HepG2 (cell line): Measurements from ENCODE around the gene SCGB1C1. TPM values are rescaled to one million over a fixed set of nuclear protein-coding genes. Genes with fewer than 3 reads are reported as not detected.

ENCODE experiments used
- AHR ChIP-seq: IDR thresholded peaks from 2 replicates; pipeline ENCODE4 v1.6.1; 2018; ENCODE audit warnings: missing genetic modification reagents, missing compliant biosample characterization
- DR1 ChIP-seq: sonication (generic); formaldehyde crosslinking; IDR thresholded peaks from 2 replicates; pipeline ENCODE4 v1.8.0; 2021; ENCODE audit warnings: mild to moderate bottlenecking, missing genetic modification reagents, inconsistent platforms
- HNRNPL ChIP-seq: fragments of 200-400 bp; formaldehyde crosslinking; IDR thresholded peaks from 2 replicates; pipeline ENCODE4 v1.6.1; 2017; ENCODE audit warnings: mild to moderate bottlenecking, low read depth, low read length
- KAT2B ChIP-seq: fragments of 150-350 bp; IDR thresholded peaks from 2 replicates; pipeline ENCODE4 v1.6.1; 2014; ENCODE audit warnings: low read depth, low read length, borderline replicate concordance
- NBN ChIP-seq: fragments of 450-650 bp; conservative IDR thresholded peaks from 2 replicates; pipeline ENCODE4 v1.6.1; 2017
- NFIC ChIP-seq: IDR thresholded peaks from 2 replicates; pipeline ENCODE4 v1.6.1; 2012; ENCODE audit warnings: mild to moderate bottlenecking, low read length, inconsistent platforms
- NFYB ChIP-seq: sonication (generic); formaldehyde crosslinking; IDR thresholded peaks from 2 replicates; pipeline ENCODE4 v1.4.0; 2020; ENCODE audit warnings: missing genetic modification reagents
- PHF5A ChIP-seq: IDR thresholded peaks from one replicate; pipeline ENCODE4 v1.6.1; 2018; ENCODE audit warnings: low read depth, missing genetic modification reagents; ENCODE audit not compliant: unreplicated experiment
- RBFOX2 ChIP-seq: fragments of 200-400 bp; formaldehyde crosslinking; IDR thresholded peaks from 2 replicates; pipeline ENCODE4 v1.6.1; 2017; ENCODE audit warnings: low read depth, mild to moderate bottlenecking, low read length
- SIX1 ChIP-seq: sonication (generic); formaldehyde crosslinking; IDR thresholded peaks from 2 replicates; pipeline ENCODE4 v1.4.0; 2020; ENCODE audit warnings: missing genetic modification reagents, borderline replicate concordance
- TBP ChIP-seq: sonication (generic); formaldehyde crosslinking; IDR thresholded peaks from 2 replicates; pipeline ENCODE4 v1.5.0; 2020; ENCODE audit warnings: missing genetic modification reagents
- XBP1 ChIP-seq: sonication (generic); formaldehyde crosslinking; IDR thresholded peaks from 2 replicates; pipeline ENCODE4 v1.5.0; 2020; ENCODE audit warnings: missing genetic modification reagents
- ZKSCAN8 ChIP-seq: IDR thresholded peaks from 2 replicates; pipeline ENCODE4 v1.6.1; 2016; ENCODE audit warnings: borderline replicate concordance, missing genetic modification reagents, missing compliant biosample characterization
- ZNF207 ChIP-seq: fragments of 450-650 bp; IDR thresholded peaks from 2 replicates; pipeline ENCODE4 v1.6.1; 2016; ENCODE audit warnings: antibody characterized with exemption, borderline replicate concordance
- ZNF503 ChIP-seq: sonication (generic); formaldehyde crosslinking; IDR thresholded peaks from 2 replicates; pipeline ENCODE4 v1.4.0; 2020; ENCODE audit warnings: missing genetic modification reagents
- ZNF569 ChIP-seq: sonication (generic); formaldehyde crosslinking; IDR thresholded peaks from 2 replicates; pipeline ENCODE4 v1.5.0; 2020; ENCODE audit warnings: mild to moderate bottlenecking, missing genetic modification reagents, moderate library complexity, borderline replicate concordance
- ZNF7 ChIP-seq: IDR thresholded peaks from 2 replicates; pipeline ENCODE4 v1.6.1; 2016; ENCODE audit warnings: missing biosample characterization, missing genetic modification reagents
- ZNF816 ChIP-seq: sonication (generic); formaldehyde crosslinking; IDR thresholded peaks from 2 replicates; pipeline ENCODE4 v1.8.0; 2022; ENCODE audit warnings: missing genetic modification reagents, mild to moderate bottlenecking, borderline replicate concordance
- ZSCAN30 ChIP-seq: sonication (generic); formaldehyde crosslinking; IDR thresholded peaks from 2 replicates; pipeline ENCODE4 v1.5.0; 2020; ENCODE audit warnings: mild to moderate bottlenecking, missing genetic modification reagents
- polyA plus RNA-seq, 8 experiments: library from polyadenylated mRNA; depleted of rRNA in 3 of 8; stranded (reverse) in 7 of 8; unstranded in 1 of 8; fragments of >200 nt; fragmentation: Illumina TruSeq in 4 of 8; extraction: Trizol in 4 of 8; gene quantifications; 2 replicates each; pipeline versions ENCODE4 v1.2.1 to v1.2.3, GENCODE V29; 2011 to 2016; ENCODE audit warnings: low read depth in 4 of 8, missing spikeins in 1 of 8, mixed read lengths in 1 of 8; ENCODE audit not compliant: insufficient read depth in 1 of 8
- total RNA-seq, 5 experiments: library from RNA; depleted of rRNA; stranded (reverse); fragments of >200 nt; fragmentation: Illumina TruSeq; extraction: Trizol; gene quantifications; 2 replicates each; pipeline ENCODE4 v1.2.3, GENCODE V29; 2016; ENCODE audit warnings: low read depth in 1 of 5
- TF ChIP-seq, protein P1 (sequence below): sonication (generic); formaldehyde crosslinking; conservative IDR thresholded peaks from 2 replicates; pipeline ENCODE4 v1.5.0; 2020; ENCODE audit warnings: missing genetic modification reagents
- TF ChIP-seq, protein P2 (sequence below): sonication (generic); formaldehyde crosslinking; IDR thresholded peaks from 2 replicates; pipeline ENCODE4 v1.4.0; 2020; ENCODE audit warnings: missing genetic modification reagents

SCGB1C1 gene
- total and polyA plus RNA-seq, 2 of the 13 experiments (the other 11 are each of a cell fraction or from before 2014, with no cell fraction given), result not detected

- TF ChIP-seq ZNF569 (CRISPR knock-in tag) (no peak), TBP (CRISPR knock-in tag) (no peak), XBP1 (no peak), PHF5A (CRISPR knock-in tag) (no peak), ZNF816 (CRISPR knock-in tag) (0 out of 2 replicates have a peak, but pooled peaks have one; percentile 27), ZSCAN30 (CRISPR knock-in tag) (no peak), KAT2B (no peak), NFIC (no peak), ZNF7 (CRISPR knock-in tag) (no peak), AHR (CRISPR knock-in tag) (no peak), DR1 (CRISPR knock-in tag) (no peak), SIX1 (CRISPR knock-in tag) (no peak), ZKSCAN8 (CRISPR knock-in tag) (no peak), ZNF503 (CRISPR knock-in tag) (0 out of 2 replicates have a peak, but pooled peaks have one; percentile 47), HNRNPL (no peak), ZNF207 (no peak), NBN (no peak), NFYB (CRISPR knock-in tag) (peak; percentile 10; the same call in 1 of the 2 replicates), RBFOX2 (peak; percentile 86)
- TF ChIP-seq, protein P1, sequence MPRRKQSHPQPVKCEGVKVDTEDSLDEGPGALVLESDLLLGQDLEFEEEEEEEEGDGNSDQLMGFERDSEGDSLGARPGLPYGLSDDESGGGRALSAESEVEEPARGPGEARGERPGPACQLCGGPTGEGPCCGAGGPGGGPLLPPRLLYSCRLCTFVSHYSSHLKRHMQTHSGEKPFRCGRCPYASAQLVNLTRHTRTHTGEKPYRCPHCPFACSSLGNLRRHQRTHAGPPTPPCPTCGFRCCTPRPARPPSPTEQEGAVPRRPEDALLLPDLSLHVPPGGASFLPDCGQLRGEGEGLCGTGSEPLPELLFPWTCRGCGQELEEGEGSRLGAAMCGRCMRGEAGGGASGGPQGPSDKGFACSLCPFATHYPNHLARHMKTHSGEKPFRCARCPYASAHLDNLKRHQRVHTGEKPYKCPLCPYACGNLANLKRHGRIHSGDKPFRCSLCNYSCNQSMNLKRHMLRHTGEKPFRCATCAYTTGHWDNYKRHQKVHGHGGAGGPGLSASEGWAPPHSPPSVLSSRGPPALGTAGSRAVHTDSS, result no peak
- TF ChIP-seq, protein P2, sequence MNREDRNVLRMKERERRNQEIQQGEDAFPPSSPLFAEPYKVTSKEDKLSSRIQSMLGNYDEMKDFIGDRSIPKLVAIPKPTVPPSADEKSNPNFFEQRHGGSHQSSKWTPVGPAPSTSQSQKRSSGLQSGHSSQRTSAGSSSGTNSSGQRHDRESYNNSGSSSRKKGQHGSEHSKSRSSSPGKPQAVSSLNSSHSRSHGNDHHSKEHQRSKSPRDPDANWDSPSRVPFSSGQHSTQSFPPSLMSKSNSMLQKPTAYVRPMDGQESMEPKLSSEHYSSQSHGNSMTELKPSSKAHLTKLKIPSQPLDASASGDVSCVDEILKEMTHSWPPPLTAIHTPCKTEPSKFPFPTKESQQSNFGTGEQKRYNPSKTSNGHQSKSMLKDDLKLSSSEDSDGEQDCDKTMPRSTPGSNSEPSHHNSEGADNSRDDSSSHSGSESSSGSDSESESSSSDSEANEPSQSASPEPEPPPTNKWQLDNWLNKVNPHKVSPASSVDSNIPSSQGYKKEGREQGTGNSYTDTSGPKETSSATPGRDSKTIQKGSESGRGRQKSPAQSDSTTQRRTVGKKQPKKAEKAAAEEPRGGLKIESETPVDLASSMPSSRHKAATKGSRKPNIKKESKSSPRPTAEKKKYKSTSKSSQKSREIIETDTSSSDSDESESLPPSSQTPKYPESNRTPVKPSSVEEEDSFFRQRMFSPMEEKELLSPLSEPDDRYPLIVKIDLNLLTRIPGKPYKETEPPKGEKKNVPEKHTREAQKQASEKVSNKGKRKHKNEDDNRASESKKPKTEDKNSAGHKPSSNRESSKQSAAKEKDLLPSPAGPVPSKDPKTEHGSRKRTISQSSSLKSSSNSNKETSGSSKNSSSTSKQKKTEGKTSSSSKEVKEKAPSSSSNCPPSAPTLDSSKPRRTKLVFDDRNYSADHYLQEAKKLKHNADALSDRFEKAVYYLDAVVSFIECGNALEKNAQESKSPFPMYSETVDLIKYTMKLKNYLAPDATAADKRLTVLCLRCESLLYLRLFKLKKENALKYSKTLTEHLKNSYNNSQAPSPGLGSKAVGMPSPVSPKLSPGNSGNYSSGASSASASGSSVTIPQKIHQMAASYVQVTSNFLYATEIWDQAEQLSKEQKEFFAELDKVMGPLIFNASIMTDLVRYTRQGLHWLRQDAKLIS, result no peak
Observed at GRCh38 chr11:236774-237767, 44.2 kb downstream of the SCGB1C1 start, which contains the start of gene PSMD13 (continued).
